HG02970 (cell line): ENCODE results near the gene EMID1.

Experiments used
- ATAC-seq: cut with Tn5 transposase; IDR thresholded peaks from one replicate; pipeline ENCODE4 v1.9.1; 2021; ENCODE audit warnings: mild to moderate bottlenecking, moderate library complexity, moderate number of reproducible peaks; ENCODE audit not compliant: unreplicated experiment, low FRiP score

EMID1 gene

DNA sequence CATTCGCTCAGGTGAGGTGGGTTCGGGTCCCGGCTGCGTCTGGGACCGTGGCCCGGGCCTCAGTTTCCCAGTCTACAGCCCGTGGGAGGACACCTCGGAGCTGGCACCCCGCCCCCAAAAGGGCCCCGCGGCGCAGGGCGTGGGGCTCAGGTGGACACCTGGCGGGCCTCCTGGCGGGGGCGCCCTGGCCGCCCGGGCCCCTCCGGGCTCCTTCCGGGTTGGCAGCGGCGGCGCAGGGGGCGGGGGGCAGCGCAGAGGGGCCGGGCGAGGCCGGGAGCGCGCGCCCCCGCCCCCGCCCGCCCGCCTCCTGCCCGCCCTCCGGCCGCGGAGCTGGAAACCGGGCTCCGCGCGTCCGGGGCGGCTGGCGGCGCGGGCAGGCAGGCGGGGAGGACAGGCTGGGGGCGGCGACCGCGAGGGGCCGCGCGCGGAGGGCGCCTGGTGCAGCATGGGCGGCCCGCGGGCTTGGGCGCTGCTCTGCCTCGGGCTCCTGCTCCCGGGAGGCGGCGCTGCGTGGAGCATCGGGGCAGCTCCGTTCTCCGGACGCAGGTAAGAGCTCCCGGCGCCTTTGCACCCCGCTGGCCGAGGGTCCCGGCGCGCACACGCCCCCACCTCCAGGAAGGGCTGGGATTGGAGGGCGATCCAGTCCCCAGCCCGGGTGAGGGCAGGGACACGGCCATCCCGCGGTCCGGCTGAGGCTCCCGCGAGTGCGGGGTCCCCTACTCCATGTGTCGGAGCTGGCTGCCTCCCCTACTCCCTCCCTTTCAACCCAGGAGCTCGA lies at the start of gene EMID1:
TSS of gene EMID1 (plus strand) at position 303 of the 778 bp plus-strand sequence. CDS start at position 446, 143 bp downstream.
- no peak for ATAC-seq

DNA sequence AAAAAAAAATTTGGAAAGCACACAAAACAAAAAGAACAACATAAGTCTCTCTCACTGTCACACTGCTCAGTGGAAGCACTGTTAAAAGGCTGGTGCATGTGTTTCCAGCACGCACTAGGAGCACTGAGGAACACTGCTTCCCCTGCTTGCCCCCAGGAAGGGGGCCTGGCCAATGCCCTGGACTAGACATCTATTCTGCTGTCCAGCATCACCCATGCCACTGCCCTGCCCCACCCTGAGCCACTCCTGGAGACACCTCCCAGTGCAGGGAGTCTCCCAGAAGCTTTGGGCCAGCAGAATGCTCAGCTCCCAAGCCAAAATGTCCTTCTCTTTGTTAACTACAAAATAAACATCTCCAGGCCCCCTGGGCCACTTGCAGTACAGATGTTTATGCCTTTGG lies 49.7 kb upstream of the EMID1 start:
- no peak for ATAC-seq

GRCh38 chr22:29156507-29156906 lies 49.2 kb upstream of the EMID1 start:
- ATAC-seq = no peak

DNA sequence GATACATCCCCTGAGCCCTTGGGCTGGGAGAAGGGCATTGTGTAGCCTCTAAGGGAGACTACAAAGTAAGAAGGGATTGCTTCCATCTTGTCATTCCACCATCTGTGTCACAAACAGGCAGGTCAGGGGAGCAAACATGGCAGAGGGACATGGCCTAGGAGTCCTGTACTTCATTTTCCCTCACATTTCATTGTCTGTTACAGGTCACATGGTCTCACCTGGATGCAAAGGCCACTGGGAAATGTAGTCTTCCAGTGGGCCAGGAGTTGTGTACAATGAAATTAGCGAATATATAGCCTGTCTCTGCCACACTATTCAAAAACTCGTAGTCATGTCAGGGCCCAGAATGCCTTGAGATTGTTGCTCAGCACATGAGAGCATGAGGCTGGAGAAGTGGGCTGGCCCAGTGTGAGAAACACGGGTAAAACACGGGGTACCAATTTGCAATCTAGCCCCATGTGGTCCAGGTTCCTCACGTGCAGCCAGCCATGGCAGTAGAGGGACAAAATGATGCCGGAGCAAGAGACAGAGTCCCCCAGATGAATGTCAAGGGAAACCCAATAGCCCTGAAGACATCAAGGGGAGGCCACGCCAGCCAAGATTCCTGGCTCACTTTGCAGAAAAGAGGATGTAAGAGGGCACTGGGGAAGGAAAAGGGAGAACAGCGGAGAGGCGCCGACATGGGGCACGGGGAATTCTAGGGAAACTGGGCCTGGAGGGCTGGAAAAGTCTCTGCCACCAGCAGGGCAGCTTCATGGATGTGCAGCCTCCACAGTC lies 47.7 kb upstream of the EMID1 start:
- ATAC-seq = no peak

GRCh38 chr22:29158546-29158945 lies 47.1 kb upstream of the EMID1 start:
- no peak for ATAC-seq

- ATAC-seq = no peak
Measured at GRCh38 chr22:29163808-29164207, 41.9 kb upstream of the EMID1 start.

GRCh38 chr22:29165321-29166060 lies 40.2 kb upstream of the EMID1 start:
- ATAC-seq = no peak

- no peak for ATAC-seq
Measured at GRCh38 chr22:29166180-29166579, 39.5 kb upstream of the EMID1 start.

- peak; percentile 85 for ATAC-seq
Measured at GRCh38 chr22:29167032-29167911, 38.4 kb upstream of the EMID1 start.

GRCh38 chr22:29171721-29172120 lies 34.0 kb upstream of the EMID1 start:
- ATAC-seq = no peak

DNA sequence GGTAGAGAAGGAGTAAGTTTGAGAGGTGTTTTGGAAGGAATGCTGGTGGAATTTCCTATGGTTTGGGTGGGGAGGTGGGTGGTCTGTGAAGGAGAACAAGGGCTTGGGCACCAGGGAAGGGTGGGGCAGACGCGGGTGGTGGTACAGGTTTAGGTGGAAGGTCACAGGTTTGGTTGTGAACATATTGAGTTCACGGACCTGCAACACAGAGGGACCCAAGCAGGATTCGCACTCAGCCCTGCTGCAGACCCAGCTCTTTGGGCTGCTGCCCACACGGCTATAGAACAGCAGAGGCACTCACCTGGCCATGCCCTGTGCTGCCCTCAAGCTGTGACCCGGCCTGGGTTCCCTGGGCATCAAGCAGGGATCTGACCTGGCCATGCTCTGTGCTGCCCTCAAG lies 33.5 kb upstream of the EMID1 start:
- ATAC-seq = no peak

DNA sequence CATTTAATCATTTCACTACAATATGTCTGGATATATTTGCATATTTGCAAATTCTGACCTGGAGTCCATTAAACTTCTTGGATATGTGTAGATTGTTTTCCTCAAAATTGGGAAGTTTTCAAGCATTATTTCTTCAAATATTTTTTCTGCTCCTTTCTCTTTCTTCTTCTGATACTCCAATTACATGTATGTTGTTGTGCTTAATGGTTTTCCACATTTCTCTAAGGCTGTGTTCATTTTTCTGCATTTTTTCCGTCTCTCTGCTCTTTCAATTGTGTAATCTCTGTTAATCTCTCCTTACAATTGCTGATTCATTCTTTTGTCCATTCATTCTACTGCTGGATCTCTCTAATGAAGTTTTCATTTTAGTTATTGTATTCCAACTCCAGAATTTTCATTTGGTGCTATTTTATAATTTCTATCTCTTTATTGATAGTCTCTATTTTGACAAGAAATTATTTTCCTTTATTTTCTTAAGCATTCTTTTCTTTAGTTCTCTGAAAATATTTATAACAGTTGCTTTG lies 30.3 kb upstream of the EMID1 start:
- no peak for ATAC-seq

- no peak for ATAC-seq
Measured at GRCh38 chr22:29183971-29184848, 21.5 kb upstream of the EMID1 start.

GRCh38 chr22:29184849-29185490 lies 20.7 kb upstream of the EMID1 start:
- ATAC-seq = no peak

DNA sequence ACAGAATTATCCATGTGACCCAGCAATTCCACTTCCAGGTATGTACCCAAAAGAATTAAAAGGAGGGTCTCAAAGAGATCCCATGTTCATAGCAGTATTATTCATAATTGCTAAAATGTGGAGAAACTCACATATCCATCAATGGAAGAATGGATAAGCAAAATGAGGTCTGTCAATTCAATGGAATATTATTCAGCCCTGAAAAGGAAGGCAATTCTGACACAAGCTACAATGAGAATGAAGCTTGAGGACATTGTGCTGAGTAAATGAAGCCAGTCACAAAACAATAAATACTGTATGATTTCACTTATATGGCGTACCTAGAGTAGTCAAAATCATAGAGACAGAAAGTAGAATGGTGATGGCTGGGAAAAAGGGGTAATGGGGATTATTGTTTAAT lies 19.4 kb upstream of the EMID1 start:
- ATAC-seq = no peak

DNA sequence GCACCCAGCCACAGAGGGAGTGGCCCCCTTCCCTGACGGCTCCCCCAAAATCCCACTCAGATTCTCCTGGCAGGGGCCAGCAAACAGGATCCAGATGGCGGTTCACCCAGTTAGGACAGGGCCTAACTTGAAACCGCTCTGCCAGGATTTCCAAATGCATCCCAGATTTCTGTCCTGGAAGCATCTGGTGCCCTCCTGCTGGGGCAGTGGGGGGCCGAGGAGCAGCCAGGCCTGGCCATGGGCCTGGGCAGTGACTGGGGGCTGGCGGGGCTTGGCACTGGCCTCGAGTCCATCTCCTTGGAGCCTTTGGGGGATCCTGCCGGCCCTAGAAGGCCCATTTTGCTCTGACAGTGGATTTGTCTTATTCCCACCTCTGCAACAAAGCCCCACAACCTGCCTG lies 17.9 kb upstream of the EMID1 start:
- no peak for ATAC-seq

GRCh38 chr22:29190051-29190450 lies 15.6 kb upstream of the EMID1 start:
- ATAC-seq = no peak

- no peak for ATAC-seq
Measured at GRCh38 chr22:29190918-29191317, 14.8 kb upstream of the EMID1 start.
